Posterior cingulate gyrus (tissue), 11 donors: Measurements from ENCODE around the gene CSMD2.
"Not testable (repeated sequence)": the region's sequence is repeated elsewhere in the genome, so short reads cannot be mapped to it uniquely, and the experiment has no call there.

Experiments
- DNase-seq, 10 donors: peaks; one replicate each; pipeline versions ENCODE4 v3.0.0 to v3.0.0-alpha.2; 2020 to 2021; ENCODE audit warnings: mixed read lengths in 3 of 10
- intact Hi-C: fragments of 100-400 bp; cut with DNase I; formaldehyde crosslinking; loops from one replicate; pipeline ENCODE4 v1.15.1; 2023

CSMD2 gene

GRCh38 chr1:34164771-34165391 is at the start of gene CSMD2:
Gene CSMD2, minus strand, starts transcription at chr1:34165230. Its CDS starts 133 bp downstream, at chr1:34165097.
- DNase-seq, result peak; percentile 75 to 98 (median 88)
- intact Hi-C loops, result loop anchor here (5.0 to 10.0 kb wide), 2 partner anchors 290 to 428 kb away; no protein-coding TSS in a partner anchor

DNA sequence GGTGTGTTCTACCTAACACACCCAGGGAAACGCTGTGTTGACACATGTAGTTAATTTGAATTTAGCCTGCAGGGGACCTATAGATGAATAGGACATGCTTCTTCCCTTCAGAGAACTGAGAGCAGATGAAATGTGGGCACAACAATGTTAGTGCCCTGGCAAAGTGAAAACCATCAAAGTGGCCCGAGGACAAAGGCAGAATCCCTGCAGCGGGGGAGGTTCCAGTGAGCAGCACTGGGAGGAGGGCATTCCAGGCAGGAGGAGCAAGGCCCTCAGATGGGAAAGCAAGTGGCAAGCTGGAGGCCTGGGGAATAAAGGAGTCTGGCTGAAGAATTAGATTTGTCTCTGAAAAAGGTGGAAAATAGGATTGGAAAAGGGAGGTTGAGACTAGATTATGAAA is 48.9 kb upstream of the CSMD2 start:
- DNase-seq, result no peak
- intact Hi-C loops, result no loop called here

DNA sequence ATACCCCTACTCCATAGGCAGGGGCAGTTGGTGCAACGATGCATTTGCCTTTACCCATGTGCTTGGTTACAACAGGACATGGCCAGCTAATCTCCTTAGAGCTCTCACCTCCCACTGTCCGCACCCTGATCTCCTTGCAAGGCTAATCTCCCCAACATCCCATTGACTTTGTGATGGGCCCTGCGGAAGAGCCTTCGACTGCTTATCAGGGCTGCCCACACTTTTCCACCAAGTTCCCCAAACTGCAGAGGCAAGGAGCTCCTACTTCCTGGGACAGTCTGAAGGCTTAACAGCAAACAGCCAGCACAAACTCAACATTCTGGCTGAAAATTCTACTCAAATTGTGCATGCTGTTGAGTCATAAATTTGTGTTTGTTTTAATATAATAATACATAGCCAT is 47.6 kb upstream of the CSMD2 start:
- intact Hi-C loops, result no loop called here
- no peak for DNase-seq

- intact Hi-C loops, result no loop called here
- DNase-seq, result no peak
Observed at GRCh38 chr1:34199927-34200326, 34.9 kb upstream of the CSMD2 start.

DNA sequence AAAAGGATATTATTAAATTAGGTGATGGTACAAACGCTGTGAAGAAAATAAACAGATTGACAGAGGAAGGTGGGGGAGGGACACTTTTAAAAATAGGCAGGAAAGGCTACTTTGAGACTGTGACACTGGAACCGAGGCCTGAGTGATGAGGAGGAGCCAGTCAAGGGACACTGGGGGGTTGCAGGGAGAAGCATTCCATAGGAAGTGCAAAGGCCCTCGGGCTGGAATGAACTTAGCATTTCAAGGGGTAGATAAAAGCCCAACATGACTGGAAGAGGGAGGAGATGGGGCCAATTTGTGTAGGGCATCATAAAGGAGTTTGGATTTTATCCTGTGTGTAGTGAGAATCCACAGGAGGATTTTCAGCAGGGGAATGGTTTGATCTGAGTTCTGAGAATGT is 27.6 kb upstream of the CSMD2 start:
- no peak for DNase-seq
- intact Hi-C loops, result no loop called here

GRCh38 chr1:34190692-34191091 is 25.7 kb upstream of the CSMD2 start:
- no peak for DNase-seq
- intact Hi-C loops, result no loop called here

DNA sequence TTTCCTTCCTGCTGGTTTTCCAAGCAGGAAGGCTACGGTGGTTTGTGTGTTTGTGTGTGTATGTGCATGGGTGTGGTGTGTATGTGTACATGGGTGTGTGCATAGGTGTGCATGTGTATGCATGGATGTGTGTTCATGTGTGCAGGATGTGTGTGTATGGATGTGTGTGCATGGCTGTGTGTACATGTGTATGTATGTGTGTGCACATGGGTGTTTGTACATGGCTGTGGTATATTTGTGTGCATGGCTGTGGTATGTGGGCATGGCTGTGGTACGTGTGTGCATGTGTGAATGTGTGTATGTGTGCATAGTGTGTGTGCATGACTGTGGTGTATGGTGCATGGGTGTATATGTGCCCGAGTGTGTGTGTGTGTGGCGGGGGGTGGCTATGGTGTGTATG is 24.0 kb upstream of the CSMD2 start:
- DNase-seq, result no peak
- intact Hi-C loops, result no loop called here

GRCh38 chr1:34188418-34188817 is 23.4 kb upstream of the CSMD2 start:
- intact Hi-C loops, result no loop called here
- no peak for DNase-seq

DNA sequence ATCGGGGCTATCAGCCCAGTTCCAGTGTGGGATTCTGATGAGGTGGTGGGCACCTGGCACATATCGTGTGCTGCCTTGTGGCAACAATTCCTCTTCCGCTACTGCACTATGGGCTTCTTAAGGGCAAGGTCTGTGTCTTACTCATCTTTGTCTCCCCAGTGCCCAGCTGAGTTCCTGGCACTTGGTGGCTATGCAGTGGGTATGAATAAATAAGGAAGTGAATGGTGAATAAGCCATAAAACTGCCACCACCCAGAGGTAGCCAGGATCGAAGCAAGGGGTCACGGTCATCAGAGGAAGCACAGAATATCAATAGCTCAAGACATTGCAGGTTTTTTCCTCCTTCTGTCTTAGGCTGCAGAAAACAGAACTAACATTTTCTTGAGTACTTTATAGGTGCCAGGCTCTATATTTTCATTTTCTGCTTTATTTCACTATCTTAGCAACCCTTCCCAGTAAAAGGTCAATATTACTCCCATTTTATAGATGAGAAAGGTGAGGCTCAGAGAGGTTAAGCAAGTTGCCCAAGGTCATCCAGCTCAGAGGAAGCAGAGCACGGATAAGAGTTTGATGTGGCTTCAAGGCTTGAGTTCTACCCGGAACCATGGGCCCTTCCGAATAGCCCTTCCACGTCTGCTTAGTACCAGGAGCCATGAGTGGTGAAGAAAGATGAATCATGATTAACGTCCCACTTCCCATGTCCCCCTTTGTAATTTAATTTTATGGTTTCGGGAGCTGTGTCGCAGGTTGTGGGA is 21.9 kb upstream of the CSMD2 start:
- DNase-seq, result no peak
- intact Hi-C loops, result no loop called here

DNA sequence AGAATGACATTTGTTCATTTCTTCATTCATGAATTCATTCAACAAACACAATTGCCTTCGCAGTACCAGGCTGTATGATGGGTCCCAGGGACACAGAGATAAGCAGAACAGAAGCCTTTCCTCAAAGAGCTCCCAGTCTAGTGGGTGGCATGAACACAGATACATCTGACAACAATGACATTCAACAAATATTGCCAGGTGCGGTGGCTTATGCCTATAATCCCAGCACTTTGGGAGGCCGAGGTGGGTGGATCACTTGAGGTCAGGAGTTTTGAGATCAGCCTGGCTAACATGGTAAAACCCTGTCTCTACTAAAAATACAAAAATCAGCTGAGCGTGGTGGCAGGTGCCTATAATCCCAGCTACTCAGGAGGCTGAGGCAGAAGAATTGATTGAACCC is 18.4 kb upstream of the CSMD2 start:
- DNase-seq, intact Hi-C loops: not testable (repeated sequence)

DNA sequence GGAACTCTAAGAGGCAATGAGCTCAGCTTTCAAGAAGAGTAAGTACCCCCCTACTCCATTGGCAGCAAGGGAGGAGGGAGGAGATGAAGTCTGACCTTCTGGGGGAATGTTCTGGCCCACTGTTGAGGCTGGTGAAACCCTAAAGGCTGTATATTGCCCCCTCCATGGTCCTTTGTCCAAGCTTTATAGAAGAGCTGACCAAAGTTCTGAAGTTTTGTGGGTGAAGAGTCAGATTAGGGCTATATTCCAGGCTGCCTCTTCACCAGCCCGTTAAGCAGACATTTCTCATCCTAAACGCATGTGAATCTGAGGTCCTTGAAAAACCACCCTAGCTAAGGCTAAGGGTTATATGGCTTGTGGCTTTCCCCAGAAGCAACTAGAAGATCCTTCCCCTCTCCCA is 13.0 kb upstream of the CSMD2 start:
- intact Hi-C loops, result no loop called here
- no peak for DNase-seq

GRCh38 chr1:34176830-34177603 is 12.0 kb upstream of the CSMD2 start, which contains the start of gene C1orf94:
Gene C1orf94, plus strand, starts transcription at chr1:34176907. Its CDS starts 883 bp downstream, at chr1:34177790.
- DNase-seq, result peak in 7 of 10 donors; percentile 15 to 90 (median 42)
- intact Hi-C loops, result no loop called here

GRCh38 chr1:34175744-34176143 is 10.7 kb upstream of the CSMD2 start:
- no peak for DNase-seq
- intact Hi-C loops, result no loop called here

- no peak for DNase-seq
- intact Hi-C loops, result loop anchor here (10.0 kb wide), 1 partner anchor 293 kb away; no protein-coding TSS in a partner anchor
Observed at GRCh38 chr1:34167389-34167788, 2.4 kb upstream of the CSMD2 start.

DNA sequence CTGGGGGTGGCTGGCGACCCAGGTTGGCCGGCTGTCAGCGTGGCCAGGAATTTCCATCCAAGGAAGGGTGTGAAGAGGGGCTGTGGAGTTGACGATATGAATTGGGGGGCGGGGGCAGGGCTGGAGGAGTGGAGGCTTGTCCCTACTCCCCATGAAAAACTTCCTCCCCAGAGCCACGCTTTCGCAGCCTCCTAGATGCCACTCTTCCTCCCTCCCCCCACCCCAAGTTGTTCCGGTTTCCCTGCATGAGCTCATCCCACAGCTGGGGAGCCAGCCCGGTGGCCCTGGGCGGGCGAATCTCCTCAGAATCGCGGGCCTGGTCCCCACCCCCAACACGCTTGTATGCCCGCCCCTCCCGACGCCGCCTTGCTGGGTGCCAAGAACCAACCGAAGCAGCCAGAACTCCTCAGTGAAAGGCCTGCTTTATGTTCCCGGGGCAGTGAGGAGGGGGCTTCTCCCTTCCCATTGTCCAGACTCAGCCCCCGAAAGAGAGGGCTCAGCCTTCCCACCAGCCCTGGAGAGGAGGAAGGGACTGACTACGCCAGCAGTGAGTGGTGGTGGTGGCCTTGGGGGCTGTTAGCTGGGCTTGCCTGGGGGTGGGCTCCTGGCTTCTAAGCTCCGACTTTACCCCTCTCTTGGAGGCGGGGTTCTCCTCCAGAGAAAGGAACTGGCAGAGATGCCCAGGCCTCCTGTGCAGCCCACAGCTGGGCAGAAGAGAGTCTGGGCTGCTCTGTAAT is 1.8 kb upstream of the CSMD2 start:
- DNase-seq, result peak; percentile 74 to 97 (median 84)
- intact Hi-C loops, result loop anchor here (10.0 kb wide), 1 partner anchor 292 kb away; no protein-coding TSS in a partner anchor

DNA sequence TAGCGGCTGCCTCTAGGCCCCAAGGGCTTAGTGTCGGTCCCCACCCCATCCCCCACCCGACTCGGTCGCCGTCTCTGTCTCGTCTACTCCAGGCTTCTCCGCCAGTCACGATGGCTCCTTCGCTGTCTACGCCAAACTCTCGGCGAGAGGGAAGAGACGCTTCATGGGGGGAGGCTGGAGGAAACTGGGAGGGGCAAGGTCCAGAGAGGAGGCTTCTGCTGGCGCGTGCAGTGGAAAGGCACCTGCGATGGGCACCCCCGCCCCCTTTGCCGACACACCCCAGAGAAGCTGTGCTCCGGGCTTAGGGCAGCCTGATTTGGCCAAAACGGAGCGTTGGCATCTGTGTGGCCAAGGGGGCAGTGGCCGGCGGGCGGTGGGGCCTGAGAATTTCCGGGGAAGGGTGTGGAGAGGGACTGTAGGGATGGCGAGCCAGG is 1.2 kb upstream of the CSMD2 start:
- DNase-seq, result peak in 9 of 10 donors; percentile 27 to 86 (median 55)
- intact Hi-C loops, result loop anchor here (10.0 kb wide), 1 partner anchor 291 kb away; no protein-coding TSS in a partner anchor

DNA sequence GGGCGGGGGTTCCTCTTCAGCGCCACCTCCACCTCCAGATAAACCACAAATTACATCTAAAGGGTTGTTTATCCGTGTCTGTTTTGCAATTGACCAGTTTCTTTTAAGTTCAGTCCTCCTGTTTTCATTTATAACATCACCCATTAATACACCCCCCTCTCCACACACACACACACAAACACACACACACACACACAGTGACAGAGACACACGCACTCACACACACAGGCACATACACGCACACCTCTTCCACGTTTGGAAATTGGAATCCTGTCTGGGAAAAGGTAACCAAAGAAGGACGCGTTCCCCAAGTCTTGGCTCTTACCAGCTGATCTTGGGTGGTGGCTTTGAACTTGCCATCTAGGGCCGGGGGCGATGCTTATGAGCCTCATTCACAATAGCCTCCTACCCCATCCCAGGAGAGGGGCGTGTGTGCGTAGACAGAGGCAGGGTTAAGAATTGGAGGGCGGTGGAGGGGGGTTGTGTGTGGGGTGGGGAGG is 442 bp upstream of the CSMD2 start:
- intact Hi-C loops, result loop anchor here (10.0 kb wide), 1 partner anchor 291 kb away; no protein-coding TSS in a partner anchor
- DNase-seq, result no peak

GRCh38 chr1:34163792-34164731 is 968 bp downstream of the CSMD2 start:
- intact Hi-C loops, result loop anchor here (1.0 to 10.0 kb wide), 5 partner anchors 49 to 531 kb away; no protein-coding TSS in a partner anchor

More at GRCh38 chr1:34163792-34164731, 968 bp downstream of the CSMD2 start:
- DNase-seq, result peak in 9 of 10 donors; percentile 14 to 87 (median 37)
